SH-SY5Y (cell line): ENCODE data around the gene RBM15.

Experiments
- GATA2 ChIP-seq: IDR thresholded peaks from 2 replicates; pipeline ENCODE4 v1.6.1; 2011; ENCODE audit warnings: mild to moderate bottlenecking, low read depth, low read length
- GATA3 ChIP-seq: IDR thresholded peaks from 2 replicates; pipeline ENCODE4 v1.6.1; 2011; ENCODE audit warnings: low read depth, mild to moderate bottlenecking, low read length, moderate library complexity

DNA sequence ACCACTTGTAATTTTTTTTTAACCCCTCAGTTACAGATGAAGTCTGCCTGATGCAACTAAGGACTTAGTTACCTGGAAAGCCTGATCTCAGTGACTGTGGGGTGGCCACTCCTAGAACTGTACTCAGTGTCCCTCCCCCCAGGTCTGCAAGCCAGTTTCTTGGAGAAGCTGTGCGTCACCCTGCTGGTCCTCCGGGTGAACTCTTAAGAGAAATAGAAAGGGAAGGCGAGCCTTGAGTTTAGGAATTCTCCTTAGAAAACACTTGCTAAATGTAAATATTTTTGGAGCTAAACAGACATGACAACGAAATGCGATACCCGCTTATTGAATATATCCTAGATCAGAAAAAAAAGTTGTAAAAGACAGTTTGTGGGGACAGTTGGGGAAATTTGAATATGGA, 50.9 kb downstream of the RBM15 start:
- TF ChIP-seq GATA2 (no peak), GATA3 (no peak)
